Activated effector memory CD4-positive, alpha-beta T cell treated with anti-CD3 and anti-CD28 coated beads, Interleukin-2, amount 50 U/mL, for 16 hours (primary cell): ENCODE data around the gene USP44.
A peak's percentile ranks its signal among the peaks of the same experiment; 100 is the strongest.
"Not testable (repeated sequence)": the region's sequence is repeated elsewhere in the genome, so short reads cannot be mapped to it uniquely, and the experiment has no call there.

Experiments
- DNase-seq: peaks from one replicate; pipeline ENCODE4 v3.0.0-alpha.2; 2020

The USP44 gene

DNA sequence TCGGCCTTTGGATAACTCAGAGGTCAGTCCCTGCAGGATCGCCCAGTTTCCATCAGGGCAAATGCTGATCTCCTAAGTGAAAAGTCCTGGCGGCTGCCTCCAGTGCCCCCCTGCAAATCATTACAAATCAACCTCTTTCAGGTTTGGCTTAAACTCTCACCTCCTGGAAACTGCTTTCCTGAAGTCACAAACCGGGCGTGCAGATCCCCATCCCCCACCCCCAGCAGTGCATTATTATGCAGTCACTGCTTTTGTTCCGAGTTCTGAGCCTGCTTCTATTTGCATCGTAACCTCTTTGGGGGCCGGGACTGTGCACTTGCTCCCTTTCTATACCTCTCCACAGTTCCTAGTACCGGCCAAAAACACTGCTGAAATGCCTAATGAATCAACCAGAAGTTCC, at the start of gene USP44:
Gene USP44 (minus strand): TSS at position 172 of the 400 bp plus-strand sequence. CDS start 17,220 bp downstream, outside the sequence.
- DNase-seq, result no peak

DNA sequence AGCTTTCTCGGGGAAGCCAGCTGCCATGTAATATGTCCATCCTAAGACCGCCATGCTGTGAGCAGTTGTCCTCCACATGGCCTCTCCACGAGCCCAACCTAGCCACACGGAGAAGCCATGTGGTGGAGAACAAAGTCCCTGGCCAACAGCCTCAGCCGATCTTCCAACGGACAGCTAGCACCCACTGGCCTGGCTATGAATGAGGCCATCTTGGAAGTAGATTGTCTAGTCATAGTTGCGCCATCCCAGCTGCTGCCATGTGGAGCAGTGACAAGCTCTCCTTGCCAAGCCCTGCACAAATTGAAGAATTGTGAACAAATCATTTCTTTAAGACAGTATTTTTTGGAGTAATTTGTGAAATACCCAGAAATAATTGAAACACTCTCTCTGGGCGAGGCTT, 49.3 kb upstream of the USP44 start:
- DNase-seq, result no peak

DNA sequence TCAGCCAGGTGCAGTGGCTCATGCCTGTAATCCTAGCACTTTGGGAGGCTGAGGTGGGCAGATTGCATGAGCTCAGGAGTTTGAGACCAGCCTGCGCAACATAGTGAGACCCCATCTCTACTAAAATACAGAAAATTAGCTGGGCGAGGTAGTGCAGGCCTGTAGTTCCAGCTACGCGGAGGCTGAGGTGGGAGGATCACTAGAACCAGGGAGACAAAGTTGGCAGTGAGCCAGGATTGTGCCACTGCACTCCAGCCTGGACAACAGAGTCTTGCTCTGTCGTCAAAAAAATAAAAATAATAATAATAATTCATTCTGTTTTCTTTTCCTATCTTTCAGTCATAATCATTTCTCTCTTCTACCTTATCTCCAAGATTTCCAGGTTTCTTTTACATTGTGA, 48.6 kb upstream of the USP44 start:
- no peak for DNase-seq

DNA sequence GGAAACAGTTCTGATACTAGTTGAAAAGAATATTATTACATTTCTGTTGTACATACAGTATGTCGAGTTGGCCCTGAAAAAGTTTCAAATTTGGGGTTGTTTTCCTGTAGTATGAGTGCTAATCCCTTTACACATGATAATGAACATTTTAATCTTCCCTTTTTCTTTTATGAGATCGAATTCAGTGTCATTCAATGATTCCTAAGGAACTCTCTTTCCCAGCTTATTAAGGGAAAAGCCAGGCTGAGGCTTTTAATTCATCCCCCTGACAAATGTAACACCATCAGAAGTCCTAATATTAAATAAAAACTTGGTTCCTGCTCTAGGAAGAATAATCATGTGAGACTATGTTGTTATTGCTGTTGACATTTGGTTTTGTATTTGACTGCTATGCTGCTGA, 42.9 kb upstream of the USP44 start:
- no peak for DNase-seq

DNA sequence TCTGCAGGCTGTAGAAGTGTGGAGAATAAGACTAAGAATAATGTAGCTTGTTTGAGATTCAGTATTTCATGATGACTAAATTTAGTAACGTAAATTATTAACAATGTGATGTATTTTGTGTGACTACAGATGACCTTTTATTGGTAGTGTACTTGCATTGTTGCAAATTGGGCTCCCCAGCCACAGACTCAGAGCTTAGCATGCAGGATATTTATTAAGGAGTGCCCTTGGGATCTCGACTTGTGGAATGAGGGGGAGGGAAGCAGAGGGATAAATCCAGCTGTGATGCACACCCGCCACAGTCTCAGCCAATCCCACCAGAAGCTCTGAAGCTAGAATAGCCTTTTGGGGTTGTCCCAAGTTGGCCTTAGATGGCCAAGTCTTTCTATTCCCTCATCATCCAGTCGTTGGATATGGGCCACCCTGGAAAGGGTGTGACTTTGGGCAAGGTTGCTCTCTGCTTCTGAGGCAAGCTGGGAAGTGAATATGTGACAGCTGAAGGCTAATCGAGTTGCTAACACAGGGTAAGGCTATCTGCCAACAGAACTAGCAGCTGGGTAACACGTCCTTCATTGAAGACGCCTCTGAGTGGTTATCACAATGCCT, 42.1 kb upstream of the USP44 start:
- DNase-seq, result no peak

DNA sequence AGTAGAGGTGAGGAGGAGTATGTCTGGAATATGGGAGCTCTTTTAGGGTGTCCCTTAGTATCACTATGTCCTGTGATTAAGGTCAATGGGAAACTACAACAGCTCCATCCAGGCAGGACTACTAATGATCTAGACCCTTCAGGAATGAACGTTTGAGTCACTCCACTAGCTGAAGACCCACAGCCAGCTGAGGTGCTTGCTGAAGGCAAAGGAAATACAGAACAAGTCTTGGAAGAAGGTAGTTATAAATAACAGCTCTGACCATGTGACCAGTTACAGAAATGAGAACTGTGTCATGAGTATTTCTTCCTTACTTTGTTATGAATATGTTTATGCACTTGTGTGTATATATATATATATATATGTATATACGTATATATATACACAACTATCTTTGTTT, 40.5 kb upstream of the USP44 start:
- DNase-seq, result no peak

DNA sequence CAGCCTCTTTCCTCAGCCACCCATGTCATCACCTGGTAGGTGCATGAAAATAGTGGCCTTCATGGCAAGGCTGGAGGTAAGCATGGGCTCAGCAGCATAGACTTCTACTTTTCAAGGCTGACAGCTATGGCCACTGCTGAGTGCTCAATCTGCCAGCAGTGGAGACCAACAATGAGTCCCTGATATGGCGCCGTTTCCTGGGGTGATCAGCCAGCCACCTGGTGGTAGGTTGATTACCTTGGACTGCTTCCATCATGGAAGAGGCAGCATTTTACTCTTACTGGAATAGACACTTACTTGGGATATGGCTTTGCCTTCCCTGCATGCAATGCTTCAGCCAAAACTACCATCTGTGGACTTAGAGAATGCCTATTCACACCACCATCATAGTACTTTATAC, 39.5 kb upstream of the USP44 start:
- DNase-seq, result no peak

DNA sequence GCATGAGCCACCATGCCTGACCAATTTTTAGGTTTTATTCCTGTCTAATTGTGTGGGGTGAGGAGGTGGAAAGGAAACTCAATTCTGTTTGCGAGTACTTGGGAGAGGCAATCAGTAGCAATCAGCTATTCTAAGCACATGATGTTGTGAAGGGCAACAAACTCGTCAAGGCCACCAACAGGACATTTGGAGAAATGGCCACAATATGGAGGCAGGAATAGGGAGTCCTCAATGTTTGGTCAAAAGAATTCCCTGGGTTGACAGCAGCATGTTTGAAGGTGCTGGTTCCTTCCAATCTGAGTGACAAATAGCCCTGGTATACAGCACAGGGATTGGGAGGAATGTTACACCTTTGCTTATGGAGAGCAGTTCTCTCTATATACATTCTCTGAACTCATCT, 32.7 kb upstream of the USP44 start:
- DNase-seq, result no peak

DNA sequence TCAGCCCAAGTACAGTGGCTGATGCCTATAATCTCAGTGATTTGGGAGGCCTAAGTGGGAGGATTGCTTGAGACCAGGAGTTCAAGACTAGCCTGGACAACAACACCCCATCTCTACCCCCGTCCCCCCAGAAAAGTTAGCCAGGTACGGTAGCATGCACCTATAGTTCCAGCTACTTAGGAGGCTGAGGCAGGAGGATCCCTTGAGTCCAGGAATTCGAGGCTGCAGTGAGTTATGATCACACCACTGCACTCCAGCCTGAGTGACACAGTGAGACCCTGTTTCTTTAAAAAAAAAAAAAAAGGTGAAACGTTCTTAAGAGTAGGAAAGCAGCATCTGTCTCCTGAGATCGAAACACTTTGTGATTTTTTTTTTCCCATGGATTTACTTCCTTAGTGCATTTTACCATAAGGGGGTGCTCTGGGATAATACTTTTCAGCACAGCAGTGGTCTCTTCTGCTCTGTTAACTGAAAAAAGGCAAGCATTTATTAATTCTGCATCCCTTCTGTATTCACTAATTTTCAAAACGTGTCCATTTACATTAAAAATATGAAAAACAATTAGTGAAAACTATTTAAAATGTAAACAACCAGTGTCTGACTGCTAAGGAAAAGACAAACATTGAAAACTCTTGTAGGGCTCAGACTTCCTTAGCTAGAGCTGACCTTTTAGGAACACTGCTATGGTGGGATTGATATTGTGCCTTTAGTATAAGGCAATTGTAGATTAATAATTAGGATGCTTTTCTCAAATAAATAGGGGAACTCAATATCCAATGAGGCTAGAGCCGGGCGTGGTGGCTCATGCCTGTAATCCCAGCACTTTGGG, 31.2 kb upstream of the USP44 start:
- no peak for DNase-seq

DNA sequence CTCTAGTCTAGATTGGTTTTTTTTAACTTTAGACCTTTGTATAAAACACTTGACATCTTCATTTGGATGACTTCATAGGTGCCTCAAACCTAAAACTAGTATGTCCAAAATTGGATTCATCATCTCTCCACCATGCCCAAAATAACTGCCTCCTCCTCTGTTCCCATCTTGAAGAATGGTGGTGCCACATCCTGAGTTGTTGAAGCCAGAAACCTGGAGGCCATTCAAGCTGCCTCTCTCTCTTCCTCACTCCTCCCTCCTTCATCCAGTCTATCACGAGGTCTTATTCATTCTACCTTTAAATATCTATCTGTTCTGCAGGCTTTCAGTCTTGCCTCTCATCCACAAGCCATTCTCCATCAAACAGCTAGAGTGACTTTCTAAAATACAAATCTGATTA, 26.5 kb upstream of the USP44 start:
- DNase-seq, result no peak

DNA sequence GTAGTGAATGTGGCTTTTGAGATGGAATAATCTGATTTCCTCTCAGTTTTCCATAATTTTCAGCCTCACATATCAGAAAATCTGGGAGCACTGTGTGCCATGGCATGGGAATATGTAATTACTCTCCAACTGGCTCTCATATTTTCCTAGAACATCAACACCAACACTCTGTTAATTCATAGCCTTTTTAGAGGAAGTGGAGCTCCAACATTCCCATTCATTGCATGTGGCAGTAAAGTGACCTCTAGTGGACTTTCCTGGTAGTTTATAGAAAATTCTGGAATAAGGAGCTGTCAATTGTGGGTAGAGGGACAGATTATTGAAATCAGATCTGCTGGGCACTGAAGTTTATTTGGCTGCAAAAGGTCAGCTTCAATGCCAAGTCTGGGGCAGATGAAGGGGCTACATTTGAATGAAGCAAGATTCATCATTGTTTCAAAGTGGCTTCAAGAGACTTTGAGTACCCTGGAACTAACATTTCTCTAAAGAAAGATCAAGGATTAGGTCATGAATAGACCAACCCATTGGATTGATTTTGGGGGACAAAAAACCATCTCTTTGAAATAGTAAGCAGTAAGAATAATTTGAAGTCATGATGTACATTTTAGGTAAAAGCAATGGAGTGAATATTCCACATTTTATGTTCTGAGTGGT, 23.6 kb upstream of the USP44 start:
- no peak for DNase-seq

DNA sequence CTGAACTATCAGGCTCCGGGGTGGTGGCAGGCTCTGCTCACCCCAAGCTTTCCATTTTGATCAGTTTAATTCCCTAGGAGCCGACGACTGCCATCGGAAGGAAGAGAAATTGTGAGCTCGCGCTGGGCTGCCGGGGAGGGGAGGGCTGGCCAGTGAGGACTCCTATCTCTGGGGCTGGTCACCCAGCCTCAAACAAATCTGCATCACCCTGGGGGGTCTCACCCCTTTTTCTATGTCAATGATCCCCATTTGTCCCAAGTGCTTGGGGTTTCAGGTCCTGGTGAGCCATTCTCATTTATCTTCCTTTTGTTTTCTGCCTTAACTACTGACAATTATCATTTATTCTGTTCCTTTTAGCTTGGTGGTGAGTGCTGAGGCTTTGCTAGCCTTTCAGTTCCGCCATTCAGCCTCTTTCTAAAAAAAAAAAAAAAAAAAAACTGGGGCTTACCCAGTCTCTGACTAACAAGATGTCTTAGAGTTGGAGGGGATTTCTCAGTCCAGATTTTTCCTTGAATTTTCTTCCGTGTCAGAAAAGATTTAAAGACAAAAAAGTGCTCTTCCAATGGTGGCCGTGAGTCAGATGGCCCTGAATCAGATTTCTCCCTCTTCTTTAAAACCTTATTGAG, 22.8 kb upstream of the USP44 start:
- DNase-seq, result no peak

DNA sequence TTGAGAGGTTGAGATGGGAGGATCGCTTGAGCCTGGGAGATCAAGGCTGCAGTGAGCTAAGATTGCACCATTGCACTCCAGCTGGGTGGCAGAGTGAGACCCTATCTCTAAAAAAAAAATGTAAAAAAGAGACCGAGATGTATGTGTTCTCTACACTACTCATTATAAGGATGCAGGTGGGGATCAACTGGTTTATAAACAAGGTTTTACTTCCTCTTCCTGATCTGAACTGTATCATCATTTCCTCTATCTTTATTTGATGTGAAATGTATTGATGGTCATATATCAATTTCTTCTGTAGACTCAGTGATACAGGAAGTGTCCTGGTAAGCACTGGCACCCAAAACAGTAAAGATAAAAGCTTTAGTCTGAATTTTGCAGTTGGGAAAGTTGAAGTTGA, 20.1 kb upstream of the USP44 start:
- no peak for DNase-seq

DNA sequence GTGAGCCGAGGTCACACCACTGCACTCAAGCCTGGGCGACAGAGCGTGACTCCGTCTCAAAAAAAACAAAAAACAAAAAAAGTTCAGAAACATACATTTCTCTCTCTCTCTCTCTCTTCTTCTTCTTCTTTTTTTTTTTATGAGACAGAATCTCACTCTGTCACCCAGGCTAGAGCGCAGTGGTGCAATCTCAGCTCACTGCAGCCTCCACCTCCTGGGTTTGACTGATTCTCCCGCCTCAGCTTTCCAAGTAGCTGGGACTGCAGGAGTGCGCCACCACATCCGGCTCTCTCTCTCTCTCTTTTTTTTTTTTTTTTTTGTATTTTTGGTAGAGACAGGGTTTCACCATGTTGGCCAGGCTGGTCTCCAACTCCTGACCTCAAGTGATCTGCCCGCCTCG, 16.8 kb upstream of the USP44 start:
- not testable (repeated sequence) for DNase-seq

DNA sequence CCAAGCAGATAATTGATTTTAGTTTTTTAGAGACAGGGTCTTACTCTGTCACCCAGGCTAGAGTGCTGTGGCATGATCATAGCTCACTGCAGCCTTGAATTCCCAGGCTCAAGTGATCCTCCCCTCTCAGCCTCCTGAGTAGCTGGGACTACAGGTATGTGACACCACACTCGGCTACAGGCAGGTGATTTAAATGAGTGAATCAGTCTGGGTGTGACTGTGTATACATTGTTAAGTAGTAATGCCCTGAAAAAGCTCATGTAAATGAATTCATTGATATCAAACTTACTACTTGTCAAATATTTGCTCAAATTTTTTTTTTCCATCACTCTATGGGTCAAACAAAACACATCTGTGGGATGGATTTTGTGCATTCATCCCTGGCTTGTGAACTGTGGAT, 6.3 kb upstream of the USP44 start:
- DNase-seq, result no peak

DNA sequence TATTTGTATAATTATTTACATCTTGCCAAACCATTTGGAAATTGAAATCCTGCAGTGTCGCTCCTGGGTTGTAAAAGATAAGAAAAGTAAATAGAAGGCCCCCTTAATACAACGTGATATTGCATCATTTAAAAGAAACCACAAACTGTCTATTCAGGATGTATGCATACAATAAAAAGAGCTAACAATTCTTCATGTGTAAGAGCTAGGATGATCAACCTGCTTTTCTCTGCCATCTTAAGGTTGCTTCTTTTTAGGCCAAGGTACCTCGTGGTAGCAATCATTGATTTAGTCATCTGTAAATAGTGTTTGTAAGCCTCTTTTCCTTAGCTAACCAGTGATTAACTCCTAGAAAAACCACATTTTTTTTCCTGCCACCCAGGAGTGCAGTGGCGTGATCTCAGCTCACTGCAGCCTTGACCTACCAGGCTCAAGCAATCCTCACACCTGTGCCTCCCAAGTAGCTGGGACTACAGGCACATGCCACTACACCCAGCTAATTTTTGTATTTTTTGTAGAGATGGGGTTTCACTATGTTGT, 3.3 kb upstream of the USP44 start:
- DNase-seq, result no peak

DNA sequence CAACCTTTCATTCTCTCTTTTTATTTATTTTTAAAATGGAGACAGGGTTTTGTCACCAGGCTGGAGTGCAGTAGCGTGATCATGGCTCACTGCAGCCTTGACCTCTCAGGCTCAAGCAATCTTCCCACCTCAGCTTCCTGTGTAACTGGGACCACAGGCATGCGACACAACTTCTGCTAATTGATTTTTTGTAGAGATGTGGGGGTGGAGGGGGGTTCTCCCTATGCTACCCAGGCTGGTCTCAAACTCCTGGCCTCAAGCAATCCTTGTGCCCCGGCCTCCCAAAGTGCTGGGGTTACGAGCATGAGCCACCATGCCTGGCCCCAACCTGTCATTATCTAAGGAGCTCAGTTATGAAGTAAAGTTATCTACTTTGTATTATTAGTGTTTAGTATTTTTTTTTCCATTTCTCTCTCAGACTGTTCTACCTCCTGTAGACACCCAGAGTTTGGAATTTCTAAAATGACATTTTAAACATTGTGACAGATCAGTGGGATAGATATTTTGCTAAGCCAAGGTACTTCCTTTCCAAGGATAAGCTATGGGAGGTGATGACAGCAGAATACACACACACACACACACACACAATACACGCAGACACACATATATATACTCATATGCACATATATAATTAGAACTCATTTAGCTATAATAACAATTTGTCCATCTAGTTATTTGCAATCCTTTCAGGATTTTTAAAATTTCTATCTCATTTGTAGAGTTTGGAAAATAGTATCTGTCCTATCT, 2.1 kb upstream of the USP44 start:
- no peak for DNase-seq

DNA sequence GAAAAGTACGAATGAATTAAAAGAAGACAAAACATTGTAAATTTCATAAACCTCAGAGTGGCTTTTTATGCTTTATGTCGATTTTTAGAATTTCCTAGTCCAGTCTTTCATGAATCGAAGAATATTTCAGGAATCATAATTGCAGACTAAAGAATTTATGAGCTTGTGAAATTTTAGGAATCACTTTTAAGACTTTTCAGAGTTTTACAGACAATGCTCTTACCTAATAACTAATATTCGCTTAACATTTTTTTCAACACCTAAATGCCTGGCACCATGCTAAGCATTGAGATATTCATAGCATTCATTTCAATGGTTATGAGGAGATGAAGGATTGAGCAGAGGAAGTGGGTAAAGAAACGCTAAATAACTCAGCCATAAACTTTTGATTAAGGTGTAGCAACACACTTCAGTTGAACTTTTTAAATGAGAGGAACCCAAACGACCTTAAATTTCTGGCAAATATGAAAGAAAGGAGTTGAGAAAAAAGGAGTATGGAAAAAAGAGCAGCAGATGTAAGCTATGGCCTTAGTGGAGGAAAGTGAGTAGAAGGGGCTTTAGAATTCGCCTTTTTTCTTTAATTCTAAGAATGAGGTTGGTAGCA, 739 bp upstream of the USP44 start:
- DNase-seq, result no peak

DNA sequence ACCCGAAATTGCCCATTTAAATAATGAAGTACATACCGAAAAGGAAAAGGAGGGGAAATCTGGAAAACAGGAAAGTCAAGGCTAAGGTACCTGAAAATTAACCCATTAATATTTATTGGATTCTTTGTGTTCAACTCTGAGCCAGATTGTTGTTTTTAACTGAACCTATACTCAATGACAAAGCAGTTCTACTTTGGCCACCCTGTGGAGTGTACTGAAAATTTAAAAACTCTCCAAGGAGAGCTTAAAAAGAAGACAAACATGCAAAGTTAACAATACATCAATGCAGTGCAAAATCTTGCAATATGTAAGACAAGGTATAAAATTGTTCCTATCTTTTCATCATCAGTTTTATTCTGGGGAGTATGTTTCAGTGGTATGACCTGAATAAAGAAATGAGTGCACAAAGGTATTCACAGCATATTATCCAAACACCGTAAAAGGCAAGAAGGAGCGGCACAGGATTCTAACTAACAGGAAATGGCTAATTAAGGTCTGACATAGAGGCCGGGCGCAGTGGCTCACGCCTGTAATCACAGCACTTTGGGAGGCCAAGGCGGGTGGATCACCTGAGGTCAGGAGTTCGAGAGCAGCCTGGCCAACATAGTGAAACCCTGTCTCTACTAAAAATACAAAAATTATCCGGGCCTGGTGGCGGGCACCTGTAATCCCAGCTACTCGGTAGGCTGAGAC, 1.7 kb downstream of the USP44 start:
- no peak for DNase-seq

DNA sequence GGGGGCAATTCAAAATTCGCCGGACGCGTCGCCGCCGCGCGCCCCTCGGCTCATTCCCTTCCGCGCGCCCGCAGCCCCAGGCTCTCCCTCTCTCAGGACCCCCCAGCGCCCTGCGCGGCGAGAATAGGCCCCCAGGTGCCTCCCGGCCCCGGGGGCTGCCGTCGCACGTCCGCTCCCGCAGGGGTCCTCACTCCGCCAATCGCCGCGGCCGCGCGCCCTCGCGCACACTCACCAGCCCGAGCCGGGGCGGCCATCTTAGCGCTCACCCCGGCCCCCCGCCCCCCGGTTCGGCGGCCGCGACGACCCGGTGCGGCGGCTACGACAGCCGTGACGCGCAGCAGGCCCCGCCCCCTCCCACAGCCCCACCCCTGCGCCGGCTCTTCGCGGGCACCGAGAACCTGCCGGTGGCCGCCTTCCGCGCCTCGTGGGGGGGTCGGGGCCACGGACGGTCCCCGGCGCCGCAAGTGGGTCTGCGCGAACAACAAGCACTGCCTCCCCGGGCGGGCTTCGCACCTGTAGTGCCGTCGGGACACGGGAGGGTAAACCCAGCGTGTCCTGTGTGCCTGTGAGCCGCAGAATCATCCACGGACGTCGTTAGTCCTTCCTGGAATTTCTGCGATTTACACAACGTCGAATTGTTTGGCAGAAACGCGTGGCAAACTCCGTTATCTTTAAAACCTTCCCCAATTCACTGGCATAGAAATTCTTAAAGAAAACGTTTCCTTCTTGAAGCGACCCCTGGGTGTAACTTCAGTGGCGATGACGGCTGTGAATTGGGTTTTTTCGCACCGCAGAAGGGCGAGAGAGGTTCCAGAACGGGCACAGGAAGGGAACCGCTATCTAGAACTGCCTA, 2.5 kb downstream of the USP44 start:
- peak; percentile 87 for DNase-seq
